Dendritic cell treated with granulocyte-macrophage colony-stimulating factor and Interleukin-4, amounts not matched to agents 40 ng/mL and 50 ng/mL, for 4 days (primary cell): ENCODE data around the gene TBC1D8.
"Not testable (repeated sequence)": the region's sequence is repeated elsewhere in the genome, so short reads cannot be mapped to it uniquely, and the experiment has no call there.

Experiments
- H3K27ac Mint-ChIP-seq: one replicate; pipeline ENCODE4 v1.8.0; 2022; ENCODE audit warnings: mild to moderate bottlenecking, mixed read lengths
- H3K27me3 Mint-ChIP-seq: one replicate; pipeline ENCODE4 v1.8.0; 2022; ENCODE audit warnings: mild to moderate bottlenecking, mixed read lengths
- H3K36me3 Mint-ChIP-seq: one replicate; pipeline ENCODE4 v1.8.0; 2022; ENCODE audit warnings: low read depth, mixed read lengths
- H3K4me1 Mint-ChIP-seq: one replicate; pipeline ENCODE4 v1.8.0; 2022; ENCODE audit warnings: low read depth, mixed read lengths
- H3K4me3 Mint-ChIP-seq: one replicate; pipeline ENCODE4 v1.8.0; 2022; ENCODE audit warnings: mild to moderate bottlenecking, moderate library complexity, mixed read lengths
- H3K9me3 Mint-ChIP-seq: one replicate; pipeline ENCODE4 v1.8.0; 2022; ENCODE audit warnings: mixed read lengths
- intact Hi-C: fragments of 100-400 bp; cut with micrococcal nuclease; formaldehyde crosslinking; loops from one replicate; pipeline ENCODE4 v1.15.0; 2022

TBC1D8 gene

GRCh38 chr2:101064868-101065549 is 86.2 kb downstream of the TBC1D8 start:
- H3K27ac Mint-ChIP-seq: no peak overlapping the region
- no peaks in the 10 kb centered on the region for H3K36me3 Mint-ChIP-seq
- no peaks in the 10 kb centered on the region for H3K27me3 Mint-ChIP-seq
- no peaks in the 10 kb centered on the region for H3K9me3 Mint-ChIP-seq
- H3K4me3 Mint-ChIP-seq: no peak overlapping the region
- intact Hi-C loops: no loop called here
- H3K4me1 Mint-ChIP-seq: no peaks in the 10 kb centered on the region

DNA sequence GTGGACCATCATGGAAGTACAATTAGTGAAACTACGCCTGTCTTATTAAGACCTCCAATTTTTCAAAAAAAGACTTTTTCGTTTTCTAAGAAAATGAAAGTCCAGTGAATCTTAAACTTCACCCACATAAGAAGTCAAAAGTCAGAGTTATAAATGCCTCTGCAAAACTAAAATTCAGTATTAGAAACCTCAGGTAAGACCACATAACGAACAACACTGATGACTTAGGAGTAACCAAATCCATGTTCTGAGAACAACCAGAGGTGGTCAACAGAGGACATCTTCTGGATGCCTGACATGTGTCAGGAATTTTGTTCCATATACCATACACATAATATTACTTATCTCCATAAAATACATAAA is 86.7 kb downstream of the TBC1D8 start:
- no peaks in the 10 kb centered on the region for H3K9me3 Mint-ChIP-seq
- no peaks in the 10 kb centered on the region for H3K36me3 Mint-ChIP-seq
- H3K4me1 Mint-ChIP-seq: no peaks in the 10 kb centered on the region
- no peak overlapping the region for H3K4me3 Mint-ChIP-seq
- intact Hi-C loops: no loop called here
- H3K27me3 Mint-ChIP-seq: no peaks in the 10 kb centered on the region
- H3K27ac Mint-ChIP-seq: no peak overlapping the region

- Mint-ChIP-seq H3K9me3 (no peaks in the 10 kb centered on the region), H3K27ac (no peak overlapping the region), H3K27me3 (no peaks in the 10 kb centered on the region), H3K36me3 (peaks cover 2% of the 10 kb centered on the region), H3K4me1 (no peaks in the 10 kb centered on the region), H3K4me3 (no peak overlapping the region)
- intact Hi-C loops: no loop called here
These were observed 87.1 kb downstream of the TBC1D8 start for GRCh38 chr2:101064125-101064502.

GRCh38 chr2:101063352-101064124 is 87.6 kb downstream of the TBC1D8 start:
- no peaks in the 10 kb centered on the region for H3K4me1 Mint-ChIP-seq
- no peak overlapping the region for H3K27ac Mint-ChIP-seq
- no peaks in the 10 kb centered on the region for H3K27me3 Mint-ChIP-seq
- H3K9me3 Mint-ChIP-seq: no peaks in the 10 kb centered on the region
- intact Hi-C loops: no loop called here
- H3K4me3 Mint-ChIP-seq: no peak overlapping the region
- peaks cover 5% of the 10 kb centered on the region for H3K36me3 Mint-ChIP-seq

DNA sequence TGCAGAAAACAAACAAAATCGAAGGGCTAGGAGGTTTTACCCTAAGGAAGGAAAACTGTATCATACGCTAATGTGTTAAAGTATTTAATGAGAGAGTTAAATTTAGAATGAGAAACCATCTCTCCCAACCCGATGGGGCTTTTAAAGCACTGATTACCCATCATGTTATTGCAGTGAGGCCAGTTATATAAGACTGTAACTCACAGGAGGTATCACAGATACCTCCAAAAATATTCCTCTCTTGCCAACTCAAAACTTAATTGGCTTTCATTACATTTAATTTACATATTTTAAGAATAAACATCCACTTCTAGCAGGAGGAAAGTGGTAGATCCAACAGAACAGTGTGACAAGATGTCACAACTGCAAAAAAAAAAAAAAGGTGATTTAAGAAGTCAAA is 92.8 kb downstream of the TBC1D8 start:
- Mint-ChIP-seq H3K27ac (no peak overlapping the region), H3K4me3 (no peak overlapping the region), H3K4me1 (no peaks in the 10 kb centered on the region), H3K9me3 (no peaks in the 10 kb centered on the region), H3K27me3 (no peaks in the 10 kb centered on the region), H3K36me3 (peaks cover 24% of the 10 kb centered on the region)
- intact Hi-C loops: no loop called here

DNA sequence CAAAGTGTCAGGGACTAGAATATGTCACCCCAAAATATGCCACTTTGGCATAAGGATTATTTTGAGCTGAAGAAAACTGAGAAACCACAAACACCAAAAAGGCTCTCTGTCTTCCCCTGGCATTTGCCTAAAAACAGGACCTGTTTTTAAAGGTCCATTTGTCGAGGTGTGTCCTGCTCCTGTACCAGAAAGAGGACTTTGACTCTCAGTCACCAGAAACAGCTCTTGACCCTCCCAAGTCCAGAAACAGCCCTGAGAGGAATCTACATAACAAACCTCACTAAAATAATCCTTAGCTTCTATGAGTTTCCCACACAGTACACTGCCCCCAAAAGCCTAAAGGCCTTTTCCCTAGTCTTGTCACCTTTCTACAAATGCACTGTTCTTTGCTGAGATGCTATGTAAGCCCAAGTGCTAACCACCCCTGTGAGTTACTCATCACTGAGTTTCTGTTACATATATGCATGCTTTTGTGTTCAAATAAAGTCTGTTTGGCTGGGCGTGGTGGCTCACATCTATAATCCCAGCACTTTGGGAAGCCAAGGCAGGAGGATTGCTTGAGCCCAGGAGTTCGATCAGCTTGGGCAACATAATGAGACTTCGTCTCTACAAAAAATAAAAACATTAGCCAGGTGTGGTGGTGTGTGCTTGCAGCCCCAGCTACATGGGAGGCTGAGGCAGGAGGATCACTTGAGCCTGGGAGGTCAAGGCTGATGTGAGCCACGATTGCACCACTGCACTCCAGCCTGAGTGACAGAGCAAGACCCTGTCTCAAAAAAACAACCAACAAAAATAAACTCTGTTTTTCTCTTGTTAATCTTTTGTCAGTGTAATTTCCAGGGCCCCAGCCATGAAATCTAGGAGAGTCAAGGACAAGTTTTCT is 93.9 kb downstream of the TBC1D8 start:
- Mint-ChIP-seq H3K4me3 (no peak overlapping the region), H3K36me3 (peaks cover 24% of the 10 kb centered on the region), H3K4me1 (no peaks in the 10 kb centered on the region), H3K27me3 (no peaks in the 10 kb centered on the region), H3K9me3 (no peaks in the 10 kb centered on the region), H3K27ac (no peak overlapping the region)
- intact Hi-C loops: no loop called here

GRCh38 chr2:101053117-101053516 is 98.1 kb downstream of the TBC1D8 start:
- Mint-ChIP-seq H3K27me3 (no peaks in the 10 kb centered on the region), H3K36me3 (peaks cover 25% of the 10 kb centered on the region), H3K9me3 (no peaks in the 10 kb centered on the region), H3K4me1 (no peaks in the 10 kb centered on the region), H3K4me3 (no peak overlapping the region), H3K27ac (no peak overlapping the region)
- intact Hi-C loops: no loop called here

DNA sequence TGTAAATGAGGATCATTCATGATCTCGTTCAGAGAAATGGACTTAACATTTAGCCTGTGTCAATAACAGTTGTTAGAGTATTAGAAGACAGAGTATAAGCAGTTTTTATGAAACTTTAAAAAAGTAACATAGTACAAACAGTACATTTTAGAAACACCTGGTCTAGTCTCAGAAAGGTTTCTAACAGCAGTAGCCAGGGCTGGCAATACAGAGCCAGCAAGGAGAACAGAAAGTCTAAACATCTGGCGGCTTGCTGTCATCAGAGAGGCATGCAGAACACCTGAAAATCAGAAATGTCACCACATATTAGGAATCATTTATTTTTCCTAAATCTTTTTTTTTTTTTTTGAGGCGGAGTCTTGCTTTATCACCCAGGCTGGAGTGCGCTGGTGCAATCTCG is 99.0 kb downstream of the TBC1D8 start:
- no peak overlapping the region for H3K4me3 Mint-ChIP-seq
- no peaks in the 10 kb centered on the region for H3K27me3 Mint-ChIP-seq
- no peaks in the 10 kb centered on the region for H3K9me3 Mint-ChIP-seq
- intact Hi-C loops: no loop called here
- no peaks in the 10 kb centered on the region for H3K4me1 Mint-ChIP-seq
- no peak overlapping the region for H3K27ac Mint-ChIP-seq
- peaks cover 17% of the 10 kb centered on the region for H3K36me3 Mint-ChIP-seq

DNA sequence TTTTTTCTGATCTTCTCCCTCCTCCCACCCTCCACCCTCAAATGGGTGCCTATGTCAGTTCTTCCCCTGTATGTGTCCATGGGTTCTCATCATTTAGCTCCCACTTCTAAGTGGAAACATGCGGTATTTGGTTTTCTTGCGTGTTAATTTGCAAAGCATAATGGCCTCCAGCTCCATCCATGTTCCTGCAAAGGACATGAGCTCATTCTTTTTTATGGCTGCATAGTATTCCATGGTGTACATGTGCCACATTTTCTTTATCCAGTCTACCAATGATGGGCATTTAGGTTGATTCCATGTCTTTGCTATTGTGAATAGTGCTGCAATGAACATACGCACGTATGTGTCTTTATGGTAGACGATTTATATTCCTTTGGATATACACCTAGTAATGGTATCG is 100.3 kb downstream of the TBC1D8 start:
- H3K27ac Mint-ChIP-seq, intact Hi-C loops, H3K4me1 Mint-ChIP-seq: not testable (repeated sequence)

GRCh38 chr2:101048756-101049155 is 102.4 kb downstream of the TBC1D8 start:
- Mint-ChIP-seq H3K36me3 (peaks cover 9% of the 10 kb centered on the region), H3K9me3 (no peaks in the 10 kb centered on the region), H3K27ac (no peak overlapping the region), H3K4me1 (peaks cover 6% of the 10 kb centered on the region), H3K4me3 (no peak overlapping the region), H3K27me3 (no peaks in the 10 kb centered on the region)
- intact Hi-C loops: no loop called here

More for the DNA sequence above, 100.3 kb downstream of the TBC1D8 start:
- H3K9me3 Mint-ChIP-seq, H3K4me3 Mint-ChIP-seq, H3K27me3 Mint-ChIP-seq: not testable (repeated sequence)
- peaks cover 17% of the 10 kb centered on the region for H3K36me3 Mint-ChIP-seq

GRCh38 chr2:101047774-101048173 is 103.4 kb downstream of the TBC1D8 start:
- intact Hi-C loops: no loop called here
- Mint-ChIP-seq H3K36me3 (peaks cover 9% of the 10 kb centered on the region), H3K27ac (no peak overlapping the region), H3K27me3 (no peaks in the 10 kb centered on the region), H3K9me3 (no peaks in the 10 kb centered on the region), H3K4me1 (peaks cover 6% of the 10 kb centered on the region), H3K4me3 (no peak overlapping the region)

- intact Hi-C loops: no loop called here
- peaks cover 6% of the 10 kb centered on the region for H3K4me1 Mint-ChIP-seq
- no peak overlapping the region for H3K27ac Mint-ChIP-seq
- no peak overlapping the region for H3K4me3 Mint-ChIP-seq
- H3K9me3 Mint-ChIP-seq: no peaks in the 10 kb centered on the region
- H3K27me3 Mint-ChIP-seq: no peaks in the 10 kb centered on the region
- peaks cover 9% of the 10 kb centered on the region for H3K36me3 Mint-ChIP-seq
These were observed 104.0 kb downstream of the TBC1D8 start for GRCh38 chr2:101047075-101047766.

DNA sequence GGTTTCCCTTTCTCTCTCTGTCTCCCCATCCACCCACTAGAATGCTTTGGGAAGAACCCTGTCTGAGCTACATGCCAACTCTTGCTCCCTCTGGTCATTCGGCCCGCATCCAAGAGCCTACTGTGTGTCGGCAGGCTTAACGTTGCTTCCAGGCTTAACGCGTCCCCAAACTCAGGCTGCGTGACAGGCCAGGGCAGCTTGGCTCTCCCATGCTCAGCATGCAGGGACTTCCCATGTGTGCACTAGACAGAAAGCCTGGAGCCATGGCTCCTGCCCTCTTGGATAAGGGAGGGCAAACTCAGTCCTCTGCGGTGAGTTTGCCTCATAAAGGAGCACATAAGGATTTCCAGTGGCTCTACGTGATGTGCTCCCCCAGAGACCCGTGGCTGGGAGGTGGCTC is 105.9 kb downstream of the TBC1D8 start:
- Mint-ChIP-seq H3K9me3 (no peaks in the 10 kb centered on the region), H3K27ac (no peak overlapping the region), H3K27me3 (no peaks in the 10 kb centered on the region), H3K36me3 (peaks cover 7% of the 10 kb centered on the region), H3K4me1 (peaks cover 18% of the 10 kb centered on the region), H3K4me3 (no peak overlapping the region)
- intact Hi-C loops: no loop called here

GRCh38 chr2:101041413-101041812 is 109.8 kb downstream of the TBC1D8 start:
- Mint-ChIP-seq H3K4me3 (no peak overlapping the region), H3K36me3 (no peaks in the 10 kb centered on the region), H3K9me3 (no peaks in the 10 kb centered on the region), H3K4me1 (peaks cover 36% of the 10 kb centered on the region), H3K27ac (no peak overlapping the region), H3K27me3 (no peaks in the 10 kb centered on the region)
- intact Hi-C loops: no loop called here
